GM19463 (cell line): ENCODE measurements around the gene HAND1.

ENCODE experiments used
- ATAC-seq: cut with Tn5 transposase; IDR thresholded peaks from one replicate; pipeline ENCODE4 v1.9.1; 2021; ENCODE audit warnings: mild to moderate bottlenecking, moderate library complexity; ENCODE audit not compliant: unreplicated experiment

Gene HAND1

DNA sequence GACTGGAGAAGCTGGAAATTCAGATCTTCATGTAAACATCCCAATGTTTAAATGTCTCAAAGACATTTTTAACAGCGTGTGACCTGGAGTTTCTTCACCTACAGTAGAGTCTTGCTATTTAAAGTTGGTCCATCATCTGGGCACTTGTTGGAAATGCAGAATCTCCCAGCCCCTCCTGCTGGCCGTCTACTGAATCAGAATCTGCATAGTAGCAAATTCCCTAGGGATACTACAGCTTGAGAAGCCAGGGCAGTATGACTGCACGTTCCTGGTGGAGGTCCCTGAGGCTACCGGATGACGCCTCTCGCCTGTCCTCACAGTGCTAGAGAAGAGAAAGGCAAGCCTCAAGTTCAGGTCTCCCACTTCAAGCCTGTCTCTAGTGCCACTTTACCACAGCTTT lies 16.5 kb downstream of the HAND1 start:
- ATAC-seq, result no peak

DNA sequence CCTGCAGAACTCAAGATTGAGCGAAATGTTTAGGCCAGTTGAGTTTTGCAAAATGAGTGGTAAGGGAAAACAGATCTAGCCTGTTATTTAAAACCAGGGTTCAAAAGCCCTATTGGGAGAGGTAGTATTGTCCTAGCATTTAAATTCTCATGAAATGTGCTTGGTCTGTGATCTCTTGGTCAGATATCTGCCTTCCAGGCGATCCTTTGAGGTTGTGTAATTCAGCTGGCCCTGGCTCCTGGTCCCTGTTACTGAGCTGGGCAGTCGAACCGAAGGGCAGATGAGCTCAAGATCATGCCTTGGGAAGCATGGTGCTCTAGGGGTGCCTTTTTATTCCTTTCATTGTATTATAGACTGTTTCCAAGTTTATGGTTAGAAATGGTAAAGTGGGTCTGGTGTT lies 17.9 kb downstream of the HAND1 start:
- no peak for ATAC-seq

GRCh38 chr5:154459015-154459414 lies 19.0 kb downstream of the HAND1 start:
- ATAC-seq, result no peak

DNA sequence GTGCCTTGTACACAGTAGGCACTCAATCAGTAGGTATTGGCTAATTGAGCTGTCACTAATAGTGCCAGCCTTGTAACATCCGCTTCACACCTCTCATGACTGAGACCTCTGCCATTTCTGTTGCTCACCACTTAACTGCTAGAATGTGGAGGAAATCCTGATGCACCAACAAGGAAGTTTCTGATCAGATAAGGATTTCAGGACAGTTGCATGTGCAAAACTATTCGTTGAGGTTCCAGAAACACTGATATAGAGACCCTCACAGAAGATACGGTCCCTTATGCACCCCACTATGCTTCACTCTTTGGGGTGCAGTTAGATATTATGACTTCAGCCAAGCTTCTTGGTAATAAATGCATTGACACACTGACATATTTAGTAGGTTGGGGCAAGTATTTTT lies 21.5 kb downstream of the HAND1 start:
- ATAC-seq, result no peak

- no peak for ATAC-seq
Observed at GRCh38 chr5:154455585-154455984, 22.4 kb downstream of the HAND1 start.

DNA sequence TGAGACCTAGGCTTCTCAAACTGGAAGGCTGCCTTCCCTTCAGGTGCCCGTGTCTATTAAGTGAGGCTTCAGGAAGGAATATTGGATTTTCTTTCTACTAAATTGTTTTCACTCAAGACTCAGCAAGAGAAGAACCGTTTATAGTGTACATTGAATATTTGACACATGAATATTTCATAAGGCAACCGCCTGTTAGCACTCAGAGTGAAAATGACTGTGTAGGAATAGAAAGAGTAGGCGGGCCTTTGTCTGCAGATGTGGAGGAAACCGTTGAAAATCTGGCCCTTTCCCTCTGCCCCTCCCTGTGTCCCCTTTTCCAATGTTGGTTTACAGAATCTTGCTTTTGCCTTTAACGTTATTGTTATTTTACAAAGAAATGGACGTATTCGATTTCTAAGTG lies 26.1 kb downstream of the HAND1 start:
- no peak for ATAC-seq

- ATAC-seq, result no peak
Observed at GRCh38 chr5:154449786-154450185, 28.2 kb downstream of the HAND1 start.

- ATAC-seq, result no peak
Observed at GRCh38 chr5:154447089-154447725, 30.8 kb downstream of the HAND1 start.

DNA sequence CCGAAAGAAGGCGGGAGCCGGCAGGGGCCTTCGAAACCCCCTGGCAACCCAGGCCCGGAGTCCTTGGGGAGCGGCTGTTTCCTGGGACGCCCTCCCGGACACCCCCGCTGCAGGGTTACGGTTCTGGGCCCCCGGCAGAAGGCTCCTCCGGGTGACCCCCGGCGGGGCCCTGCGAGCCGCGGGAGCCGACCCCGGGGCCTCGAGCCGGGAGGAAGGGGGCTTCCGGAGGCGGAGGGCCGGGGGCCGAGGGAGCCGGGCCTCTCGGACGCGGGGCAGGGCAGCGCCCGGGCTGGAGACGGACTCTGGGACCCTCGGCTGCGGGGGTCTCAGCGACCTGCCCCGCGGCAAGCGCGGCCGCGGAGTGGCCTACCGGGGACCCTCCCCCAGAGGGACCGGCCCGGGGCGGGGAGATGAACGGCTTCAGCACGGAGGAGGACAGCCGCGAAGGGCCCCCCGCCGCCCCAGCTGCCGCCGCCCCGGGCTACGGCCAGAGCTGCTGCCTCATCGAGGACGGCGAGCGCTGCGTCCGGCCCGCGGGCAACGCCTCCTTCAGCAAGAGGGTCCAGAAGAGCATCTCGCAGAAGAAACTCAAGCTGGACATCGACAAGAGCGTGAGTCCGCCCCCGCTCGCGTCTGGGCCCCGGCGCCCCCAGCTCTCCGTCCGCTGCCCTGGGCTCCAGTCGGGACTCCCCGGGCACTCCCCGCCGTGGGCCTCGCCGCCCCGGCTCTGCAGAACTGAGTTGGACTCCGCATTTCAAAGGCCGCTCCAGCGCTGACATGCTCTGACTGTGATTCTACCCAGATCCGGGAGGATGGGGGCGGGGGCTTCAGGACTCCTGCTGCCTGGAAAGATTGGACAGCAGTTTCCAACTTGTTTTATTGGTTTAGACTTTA lies 31.6 kb downstream of the HAND1 start:
- ATAC-seq, result peak; percentile 23

GRCh38 chr5:154445422-154446194 lies 32.4 kb downstream of the HAND1 start, which contains the start of gene SAP30L:
Gene SAP30L (plus strand): TSS chr5:154445997. CDS start chr5:154446605, 608 bp downstream.
- peak; percentile 92 for ATAC-seq

GRCh38 chr5:154444556-154445421 lies 33.2 kb downstream of the HAND1 start:
- no peak for ATAC-seq

- ATAC-seq, result no peak
Observed at GRCh38 chr5:154442801-154443200, 35.2 kb downstream of the HAND1 start.

DNA sequence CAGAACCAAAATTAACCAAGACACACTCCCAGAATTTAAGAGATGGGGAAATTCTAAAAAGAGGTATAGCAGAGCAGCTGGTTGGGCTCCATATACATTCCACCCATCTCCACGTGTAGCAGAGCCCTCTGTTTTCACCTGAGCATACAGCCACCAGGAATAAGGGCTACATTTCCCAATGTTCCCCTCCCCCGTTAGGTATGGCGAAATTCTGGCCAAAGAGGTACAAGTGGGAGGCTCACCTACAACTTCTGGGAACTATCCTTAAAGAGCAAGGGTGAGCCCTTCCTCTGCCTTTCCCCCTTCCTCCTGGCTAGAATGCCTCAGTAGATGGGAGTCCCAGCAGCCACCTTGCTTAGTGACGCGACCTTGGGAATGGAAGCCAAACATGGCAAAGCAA lies 37.5 kb downstream of the HAND1 start:
- ATAC-seq, result no peak

GRCh38 chr5:154437281-154437965 lies 40.6 kb downstream of the HAND1 start:
- ATAC-seq, result no peak

DNA sequence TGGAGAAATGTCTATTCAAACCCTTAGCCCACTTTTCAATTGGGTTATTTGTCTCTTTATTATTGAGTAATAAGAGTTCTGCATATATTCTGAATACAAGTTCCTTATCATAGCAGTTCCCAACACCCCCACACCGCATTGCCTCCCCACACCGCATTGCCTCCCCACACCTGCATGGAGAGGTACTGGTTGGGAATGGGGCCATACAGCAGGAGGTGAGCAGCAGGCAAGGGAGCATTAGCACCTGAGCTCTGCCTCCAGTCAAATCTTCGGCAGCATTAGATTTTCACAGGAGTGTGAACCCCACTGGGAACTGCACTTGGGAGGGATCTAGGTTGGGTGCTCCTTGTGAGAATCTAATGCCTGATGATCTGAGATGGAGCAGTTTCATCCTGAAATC lies 42.8 kb downstream of the HAND1 start:
- ATAC-seq, result no peak

DNA sequence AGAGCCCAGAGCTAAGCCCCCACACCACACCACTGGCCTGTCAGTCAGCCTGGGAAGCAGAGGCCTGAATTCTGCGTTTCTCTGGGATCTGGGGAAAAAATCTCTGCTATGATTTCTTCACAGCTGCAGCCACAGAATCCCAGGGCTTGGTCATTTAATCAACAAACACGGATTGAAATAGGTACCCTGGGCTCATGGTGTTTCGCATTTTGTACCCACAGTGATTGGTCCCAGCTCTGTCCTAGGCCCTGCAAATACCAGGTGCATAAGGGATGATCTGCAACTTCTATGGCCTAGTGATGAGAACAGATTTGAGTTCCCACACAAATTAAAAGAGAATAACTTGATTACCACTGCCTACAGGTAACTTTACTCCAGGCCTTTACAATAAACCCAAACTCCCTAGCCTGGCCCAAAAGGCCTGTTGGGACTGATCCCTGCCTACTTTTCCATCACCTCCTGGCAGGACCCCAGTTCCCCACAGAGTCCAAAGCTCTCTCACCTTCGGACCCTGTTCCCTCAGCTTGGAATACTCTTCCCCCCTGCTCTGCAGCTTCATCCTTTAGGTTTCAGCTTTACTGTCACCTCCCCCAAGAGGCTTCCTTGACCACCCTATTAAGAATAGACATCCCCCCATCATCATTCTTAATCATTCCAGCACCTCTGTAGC lies 46.9 kb downstream of the HAND1 start:
- ATAC-seq, result no peak

DNA sequence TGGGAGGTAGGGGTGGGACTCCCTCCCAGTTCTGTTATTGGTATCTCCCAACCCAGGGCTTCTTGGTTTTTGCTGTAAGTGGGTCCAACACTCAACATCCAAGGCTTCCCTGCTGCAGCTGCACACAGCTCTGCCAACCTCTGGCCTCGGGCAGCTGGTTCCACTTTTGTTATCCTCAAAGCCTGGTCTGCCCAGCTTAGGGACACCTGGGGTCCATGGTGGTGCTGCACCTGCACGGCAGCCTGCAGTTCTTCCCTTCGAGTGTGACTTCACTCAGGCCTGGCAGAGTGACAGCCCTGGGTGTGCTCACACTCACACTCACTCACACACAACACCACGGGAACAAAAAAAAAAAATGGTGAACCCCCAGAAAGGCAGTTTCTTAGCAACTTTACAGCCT lies 47.6 kb downstream of the HAND1 start:
- no peak for ATAC-seq

DNA sequence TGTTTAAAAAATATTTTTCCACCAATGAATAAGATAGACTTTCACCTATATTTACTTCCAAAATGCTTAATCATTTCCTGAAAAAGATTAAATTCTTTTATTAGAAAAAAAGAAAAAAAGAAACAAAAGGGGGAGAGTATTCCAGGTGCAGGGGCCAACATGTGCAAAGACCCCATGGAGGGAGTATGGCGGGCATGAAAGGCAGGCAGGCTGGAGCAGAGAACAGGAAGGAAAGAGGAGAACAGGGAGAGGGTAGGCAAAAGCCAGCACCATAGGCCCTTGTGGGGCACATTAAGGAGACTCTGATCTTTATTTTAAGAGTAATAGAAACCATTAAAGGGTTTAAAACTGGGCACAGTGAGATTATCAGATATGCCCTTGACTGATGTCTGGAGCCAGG lies 48.7 kb downstream of the HAND1 start:
- no peak for ATAC-seq

DNA sequence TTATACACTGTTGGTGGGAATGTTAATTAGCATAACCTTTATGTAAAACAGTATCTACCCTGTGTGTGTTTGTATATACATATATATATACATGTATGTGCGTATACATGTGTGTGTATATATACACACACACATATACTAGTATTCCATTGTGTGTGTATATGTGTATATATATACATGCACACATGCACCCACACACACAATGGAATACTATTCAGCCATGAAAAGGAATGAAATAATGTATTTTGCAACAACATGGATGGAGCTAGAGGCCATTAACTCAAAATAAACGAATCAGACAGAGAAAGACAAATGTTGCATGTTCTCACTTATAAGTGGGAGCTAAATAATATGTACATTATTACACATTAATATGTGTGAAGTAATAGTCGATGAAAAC lies 49.8 kb downstream of the HAND1 start:
- no peak for ATAC-seq
